Lung (tissue), 12 donors: ENCODE data around the gene LENG8. TPM values are rescaled to one million over a fixed set of nuclear protein-coding genes. Genes with fewer than 3 reads are reported as not detected.

Experiments used
- ATAC-seq: fragments of 200-7000 bp; cut with Tn5 transposase; one replicate; pipeline ENCODE4 v1.9.1; 2020; ENCODE audit warnings: moderate number of reproducible peaks; ENCODE audit not compliant: insufficient read depth, low FRiP score
- DNase-seq, 3 donors: peaks; one replicate each; pipeline ENCODE4 v3.0.0-alpha.2; 2013 to 2017
- H3K27ac ChIP-seq, 2 donors: one replicate each; pipeline ENCODE4 v1.5.1; 2013; ENCODE audit warnings: mild to moderate bottlenecking in 2 of 2, moderate library complexity in 2 of 2, control low read depth in 1 of 2, inconsistent platforms in 1 of 2, low read depth in 1 of 2, low read length in 1 of 2
- H3K27me3 ChIP-seq, 3 donors: one replicate each; pipeline ENCODE4 v1.5.1; 2013; ENCODE audit warnings: low read length in 2 of 3; ENCODE audit not compliant: control insufficient read depth in 3 of 3, insufficient read depth in 3 of 3
- H3K36me3 ChIP-seq, 4 donors: one replicate each; pipeline ENCODE4 v1.5.1; 2013; ENCODE audit warnings: low read length in 4 of 4, mild to moderate bottlenecking in 1 of 4, moderate library complexity in 1 of 4; ENCODE audit not compliant: control insufficient read depth in 4 of 4, insufficient read depth in 4 of 4
- H3K4me1 ChIP-seq, 5 donors: one replicate each; pipeline ENCODE4 v1.5.1; 2013; ENCODE audit warnings: low read length in 5 of 5, mild to moderate bottlenecking in 2 of 5, moderate library complexity in 1 of 5; ENCODE audit not compliant: control insufficient read depth in 5 of 5, insufficient read depth in 5 of 5
- H3K4me3 ChIP-seq: one replicate; pipeline ENCODE4 v1.5.1; 2013; ENCODE audit warnings: mild to moderate bottlenecking, control low read depth, moderate library complexity
- H3K9ac ChIP-seq, 2 donors: one replicate each; pipeline ENCODE4 v1.5.1; 2013; ENCODE audit warnings: low read length in 2 of 2, control low read depth in 1 of 2; ENCODE audit not compliant: insufficient read depth in 1 of 2
- H3K9me3 ChIP-seq, 4 donors: one replicate each; pipeline ENCODE4 v1.5.1; 2013; ENCODE audit warnings: low read length in 3 of 4, mild to moderate bottlenecking in 1 of 4, moderate library complexity in 1 of 4; ENCODE audit not compliant: control insufficient read depth in 4 of 4, insufficient read depth in 3 of 4
- WGBS, 2 donors: extraction: QIAGEN DNeasy Blood & Tissue Kit; methylation state at CpG; one replicate each; pipeline ENCODE4 v1.1.7; 2013; 5-methylcytosine and 5-hydroxymethylcytosine counted together
- polyA plus RNA-seq, 2 donors: library from polyadenylated mRNA; stranded (reverse); fragments of 200-250 nt; gene quantifications; one replicate each; pipeline ENCODE4 v1.2.1, GENCODE V29; 2013
- total RNA-seq, 2 donors: library from RNA; depleted of rRNA in 1 of 2; stranded (reverse); fragments of >200 nt in 1 of 2; gene quantifications; one replicate each; pipeline ENCODE4 v1.2.1, GENCODE V29; 2014 to 2021
- TF ChIP-seq, protein P1 (sequence below): IDR thresholded peaks from 2 replicates; pipeline ENCODE4 v1.5.1; 2012; ENCODE audit warnings: mild to moderate bottlenecking; ENCODE audit errors: control extremely low read depth, extremely low read depth
- donor health status: control.
- donor health status: control.
- donor health status: Bipolar disorder and iron deficiency.
- donor health status: healthy.
- donor health status: DM: yes; HTN: yes; CAD: no.

Gene LENG8
- total and polyA plus RNA-seq, 4 donors: 75.1 to 199 (median 113) TPM

DNA sequence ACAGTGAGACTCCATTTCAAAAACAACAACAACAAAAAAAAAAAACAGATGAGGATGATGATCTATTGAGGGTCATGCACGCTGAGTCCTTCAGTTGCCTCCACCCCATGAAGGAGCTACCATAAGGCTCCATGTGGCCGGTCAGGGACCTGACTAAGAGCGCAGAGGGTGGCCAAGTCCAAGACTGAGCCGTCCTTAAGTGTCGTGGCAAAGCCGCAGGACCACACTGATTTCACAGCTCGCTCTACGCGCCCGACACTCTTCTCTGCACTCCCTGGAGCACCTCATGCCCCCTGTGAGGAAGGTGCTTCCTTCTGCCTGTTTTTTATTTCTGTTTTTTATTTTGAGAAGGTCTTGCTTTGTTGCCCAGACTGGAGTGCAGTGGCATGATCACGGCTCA lies 21.4 kb upstream of the LENG8 start:
- DNase-seq: no peak
- Histone ChIP-seq H3K27ac (no peak overlapping the region), H3K27me3 (no peaks in the 10 kb centered on the region), H3K4me3 (no peak overlapping the region), H3K9ac (no peak overlapping the region), H3K9me3 (no peaks in the 10 kb centered on the region), H3K36me3 (no peaks in the 10 kb centered on the region), H3K4me1 (peaks cover 0 to 21% (median 6%) of the 10 kb centered on the region in 5 donors)
- 87 to 97% methylated on average over 11 of the region's 11 CpGs for WGBS, 2 donors
- no peak for ATAC-seq
- TF ChIP-seq, protein P1, sequence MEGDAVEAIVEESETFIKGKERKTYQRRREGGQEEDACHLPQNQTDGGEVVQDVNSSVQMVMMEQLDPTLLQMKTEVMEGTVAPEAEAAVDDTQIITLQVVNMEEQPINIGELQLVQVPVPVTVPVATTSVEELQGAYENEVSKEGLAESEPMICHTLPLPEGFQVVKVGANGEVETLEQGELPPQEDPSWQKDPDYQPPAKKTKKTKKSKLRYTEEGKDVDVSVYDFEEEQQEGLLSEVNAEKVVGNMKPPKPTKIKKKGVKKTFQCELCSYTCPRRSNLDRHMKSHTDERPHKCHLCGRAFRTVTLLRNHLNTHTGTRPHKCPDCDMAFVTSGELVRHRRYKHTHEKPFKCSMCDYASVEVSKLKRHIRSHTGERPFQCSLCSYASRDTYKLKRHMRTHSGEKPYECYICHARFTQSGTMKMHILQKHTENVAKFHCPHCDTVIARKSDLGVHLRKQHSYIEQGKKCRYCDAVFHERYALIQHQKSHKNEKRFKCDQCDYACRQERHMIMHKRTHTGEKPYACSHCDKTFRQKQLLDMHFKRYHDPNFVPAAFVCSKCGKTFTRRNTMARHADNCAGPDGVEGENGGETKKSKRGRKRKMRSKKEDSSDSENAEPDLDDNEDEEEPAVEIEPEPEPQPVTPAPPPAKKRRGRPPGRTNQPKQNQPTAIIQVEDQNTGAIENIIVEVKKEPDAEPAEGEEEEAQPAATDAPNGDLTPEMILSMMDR: no peak

DNA sequence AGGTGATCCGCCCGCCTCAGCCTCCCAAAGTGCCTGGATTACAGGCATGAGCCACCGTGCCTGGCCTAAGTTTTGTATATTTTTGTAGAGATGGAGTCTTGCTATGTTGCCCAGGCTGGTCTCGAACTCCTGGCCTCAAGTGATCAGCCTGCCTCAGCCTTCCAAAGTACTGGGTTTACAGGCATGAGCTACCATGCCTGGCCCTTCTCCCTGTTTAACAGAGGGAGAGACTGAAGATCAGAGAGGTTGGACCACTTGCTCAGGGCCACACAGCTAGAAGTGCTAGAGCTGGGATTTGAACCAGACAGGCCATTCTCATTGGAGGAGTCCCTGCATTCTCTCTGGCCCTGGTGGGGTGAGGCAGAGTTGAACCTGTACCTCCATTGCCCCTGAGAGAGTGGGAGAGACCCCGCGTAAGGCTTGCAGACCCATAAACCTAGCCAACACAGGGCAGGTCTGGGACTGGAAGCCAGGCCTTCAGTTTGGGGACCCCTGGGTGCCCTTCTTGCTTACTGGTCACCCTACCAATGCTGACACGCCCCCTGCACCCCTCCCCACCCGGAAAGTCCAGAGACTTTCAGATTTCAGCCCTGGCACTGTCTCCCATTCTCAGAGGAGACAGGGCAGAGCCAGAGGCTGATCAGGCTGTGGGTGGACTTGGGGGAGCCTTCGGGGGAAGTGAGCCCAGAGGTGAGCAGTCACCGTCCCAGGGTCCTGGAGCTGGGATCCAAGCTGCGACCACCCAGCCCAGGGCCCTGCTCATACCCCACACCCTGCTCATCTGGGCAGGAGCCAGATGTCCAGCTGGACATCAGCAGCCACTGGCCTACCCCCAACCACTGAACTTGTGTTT lies 20.4 kb upstream of the LENG8 start:
- no peaks in the 10 kb centered on the region for H3K9me3 ChIP-seq
- H3K36me3 ChIP-seq: no peaks in the 10 kb centered on the region
- H3K9ac ChIP-seq: no peak overlapping the region
- ATAC-seq (no peak), DNase-seq (peak in 1 of 3 donors; percentile 33)
- TF ChIP-seq, protein P1: no peak
- no peak overlapping the region for H3K4me3 ChIP-seq
- peaks cover 0 to 21% (median 6%) of the 10 kb centered on the region in 5 donors for H3K4me1 ChIP-seq
- H3K27me3 ChIP-seq: no peaks in the 10 kb centered on the region
- H3K27ac ChIP-seq: no peak overlapping the region
- 78 to 86% methylated on average over 11 of the region's 11 CpGs for WGBS, 2 donors

DNA sequence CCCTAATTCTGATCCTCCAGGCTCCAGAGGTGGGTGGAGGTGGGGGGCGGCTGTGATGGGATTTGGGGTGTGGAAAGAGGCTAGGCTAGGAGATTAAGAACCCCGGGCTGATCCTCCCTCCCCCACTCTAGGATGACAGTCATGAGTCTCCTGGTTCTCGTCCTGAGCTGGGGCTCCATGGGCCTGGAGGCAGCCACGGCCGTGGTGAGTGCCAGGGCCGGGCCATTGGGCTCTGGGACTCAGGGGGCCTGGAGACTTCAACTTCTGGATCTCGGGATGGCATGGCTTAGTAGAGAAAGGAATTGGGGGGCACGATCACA lies 19.9 kb upstream of the LENG8 start:
- Histone ChIP-seq H3K27ac (no peak overlapping the region), H3K4me1 (peaks cover 0 to 21% (median 6%) of the 10 kb centered on the region in 5 donors), H3K36me3 (no peaks in the 10 kb centered on the region), H3K4me3 (no peak overlapping the region), H3K9ac (no peak overlapping the region), H3K9me3 (no peaks in the 10 kb centered on the region), H3K27me3 (no peaks in the 10 kb centered on the region)
- DNase-seq (no peak), ATAC-seq (no peak)
- WGBS, 2 donors: 65 to 66% methylated on average over 8 of the region's 8 CpGs
- TF ChIP-seq, protein P1: no peak
